ENCODE results near the gene YY2. TPM values are rescaled to one million over a fixed set of nuclear protein-coding genes. Genes with fewer than 3 reads are reported as not detected.

Gene YY2
- total and polyA plus RNA-seq, 4 experiments from 2014 or later = 0.71 to 1.5 (median 1.4) TPM

DNA sequence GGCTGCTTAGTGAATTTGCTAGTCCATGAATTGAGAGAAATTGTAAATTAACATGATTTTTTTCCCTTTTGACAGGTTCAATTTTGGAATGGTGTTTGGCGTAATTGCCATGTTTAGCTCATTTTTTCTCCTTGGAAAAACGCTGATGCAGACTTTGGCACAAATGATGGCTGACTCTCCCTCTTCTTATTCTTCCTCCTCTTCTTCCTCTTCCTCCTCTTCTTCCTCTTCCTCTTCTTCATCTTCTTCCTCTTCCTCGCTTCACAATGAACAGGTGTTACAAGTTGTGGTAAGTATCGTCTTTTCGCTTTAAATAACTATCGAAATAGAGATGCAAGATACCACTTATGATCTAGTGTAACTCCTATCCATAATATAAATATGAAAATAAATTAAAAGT is 10.7 kb upstream of the YY2 start:
- H3K4me1 ChIP-seq (ENCODE audit: insufficient read depth, low read length) = peaks cover 8% of the 10 kb centered on the region
- H3K36me3 Mint-ChIP-seq = peaks cover 14 to 27% of the 10 kb centered on the region in 2 donors
- no peak overlapping the region for H3K4me3 Mint-ChIP-seq
- H3K4me3 ChIP-seq (ENCODE audit: low read length in 2 of 2) = no peak overlapping the region
- no peak for DNase-seq
- no peaks in the 10 kb centered on the region for H3K36me3 ChIP-seq (ENCODE audit: insufficient read depth, low read length)
- H3K27me3 Mint-ChIP-seq = no peaks in the 10 kb centered on the region
- H3K9me3 Mint-ChIP-seq = no peaks in the 10 kb centered on the region
- ChIA-PET POLR2A (ENCODE audit: partially characterized antibody) (no interaction called here), CTCF (ENCODE audit: partially characterized antibody) (no interaction called here)
- H3K27ac Mint-ChIP-seq = no peak overlapping the region
- no peaks in the 10 kb centered on the region for H3K9me3 ChIP-seq (ENCODE audit: control insufficient read depth in 1 of 2, low read length in 2 of 2)
- peaks cover 5 to 6% (median 5%) of the 10 kb centered on the region in 4 donors for H3K4me1 Mint-ChIP-seq
- intact Hi-C loops (cut with micrococcal nuclease) = no loop called here
- no peaks in the 10 kb centered on the region for H3K27me3 ChIP-seq (ENCODE audit: insufficient read depth, low read length)
- H3K27ac ChIP-seq (ENCODE audit: low read depth, low read length) = no peak overlapping the region

DNA sequence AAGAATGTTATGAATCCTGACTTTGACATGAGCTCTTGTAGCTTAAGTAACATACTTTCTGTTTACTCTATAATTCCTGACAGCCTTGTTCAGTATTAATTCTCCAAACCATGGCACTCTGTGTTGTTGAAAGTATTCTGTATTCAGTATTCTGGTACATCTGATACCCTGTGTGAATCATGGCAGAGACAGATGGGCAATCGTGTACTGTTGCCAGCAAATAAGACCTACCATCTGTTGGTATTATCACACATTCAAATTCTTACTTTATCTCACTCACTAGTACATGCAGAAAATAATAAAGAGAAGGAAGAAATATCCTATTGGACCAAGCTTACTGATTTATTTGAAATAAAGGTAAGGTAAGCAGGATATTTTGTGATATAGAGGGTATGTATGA is 8.4 kb upstream of the YY2 start:
- ChIA-PET CTCF (ENCODE audit: partially characterized antibody) (interaction anchor here (0.5 kb wide), 1 partner anchor 1942 kb away, joined by 3 read pairs; no protein-coding TSS in a partner anchor), POLR2A (ENCODE audit: partially characterized antibody) (no interaction called here)
- no peaks in the 10 kb centered on the region for H3K9me3 ChIP-seq (ENCODE audit: control insufficient read depth in 1 of 2, low read length in 2 of 2)
- Mint-ChIP-seq H3K9me3 (no peaks in the 10 kb centered on the region), H3K27me3 (no peaks in the 10 kb centered on the region), H3K27ac (no peak overlapping the region), H3K36me3 (peaks cover 14 to 33% of the 10 kb centered on the region in 2 donors), H3K4me1 (no peaks in the 10 kb centered on the region), H3K4me3 (no peak overlapping the region)
- DNase-seq = no peak
- H3K4me3 ChIP-seq (ENCODE audit: low read length in 2 of 2) = no peak overlapping the region
- no peaks in the 10 kb centered on the region for H3K4me1 ChIP-seq (ENCODE audit: insufficient read depth, low read length)
- intact Hi-C loops (cut with micrococcal nuclease) = no loop called here
- no peak overlapping the region for H3K27ac ChIP-seq (ENCODE audit: low read depth, low read length)
- H3K36me3 ChIP-seq (ENCODE audit: insufficient read depth, low read length) = no peaks in the 10 kb centered on the region
- no peaks in the 10 kb centered on the region for H3K27me3 ChIP-seq (ENCODE audit: insufficient read depth, low read length)

DNA sequence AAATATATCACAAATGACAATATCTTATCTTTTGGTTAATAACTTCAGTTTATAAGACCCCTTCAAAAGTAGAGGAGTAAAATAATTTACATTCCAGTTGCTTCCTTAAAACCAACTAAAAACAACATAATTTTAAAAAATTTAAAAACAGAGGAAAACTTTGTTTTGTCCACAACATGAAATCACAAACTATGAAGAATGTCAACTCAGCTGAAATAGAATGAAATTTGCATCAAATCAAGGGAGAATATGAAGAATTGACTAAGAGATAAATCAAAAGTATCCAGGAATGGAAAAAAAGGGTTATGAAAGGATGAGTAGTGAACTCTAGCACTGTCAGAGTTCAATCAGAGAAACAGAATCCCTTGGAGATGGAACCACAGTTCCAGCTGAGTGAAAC is 2.2 kb upstream of the YY2 start:
- ChIA-PET CTCF (ENCODE audit: partially characterized antibody) (no interaction called here), POLR2A (ENCODE audit: partially characterized antibody) (interaction anchor here (1.1 kb wide), 1 partner anchor 14 kb away, joined by 3 read pairs; the partner anchor contains the start of gene MBTPS2)
- no peak overlapping the region for H3K27ac Mint-ChIP-seq
- no peaks in the 10 kb centered on the region for H3K4me1 ChIP-seq (ENCODE audit: insufficient read depth, low read length)
- H3K4me1 Mint-ChIP-seq = peaks cover 0 to 1% (median 0%) of the 10 kb centered on the region in 4 donors
- intact Hi-C loops (cut with micrococcal nuclease) = no loop called here
- no peak overlapping the region for H3K27ac ChIP-seq (ENCODE audit: low read depth, low read length)
- peaks cover 0 to 3% (median 0%) of the 10 kb centered on the region in 8 donors for H3K9me3 Mint-ChIP-seq
- no peak overlapping the region for H3K4me3 Mint-ChIP-seq
- H3K9me3 ChIP-seq (ENCODE audit: control insufficient read depth in 1 of 2, low read length in 2 of 2) = no peaks in the 10 kb centered on the region
- H3K36me3 Mint-ChIP-seq = peaks cover 18 to 23% of the 10 kb centered on the region in 2 donors
- H3K27me3 ChIP-seq (ENCODE audit: insufficient read depth, low read length) = no peaks in the 10 kb centered on the region
- no peak overlapping the region for H3K4me3 ChIP-seq (ENCODE audit: low read length in 2 of 2)
- no peaks in the 10 kb centered on the region for H3K36me3 ChIP-seq (ENCODE audit: insufficient read depth, low read length)
- DNase-seq = no peak
- no peaks in the 10 kb centered on the region for H3K27me3 Mint-ChIP-seq

DNA sequence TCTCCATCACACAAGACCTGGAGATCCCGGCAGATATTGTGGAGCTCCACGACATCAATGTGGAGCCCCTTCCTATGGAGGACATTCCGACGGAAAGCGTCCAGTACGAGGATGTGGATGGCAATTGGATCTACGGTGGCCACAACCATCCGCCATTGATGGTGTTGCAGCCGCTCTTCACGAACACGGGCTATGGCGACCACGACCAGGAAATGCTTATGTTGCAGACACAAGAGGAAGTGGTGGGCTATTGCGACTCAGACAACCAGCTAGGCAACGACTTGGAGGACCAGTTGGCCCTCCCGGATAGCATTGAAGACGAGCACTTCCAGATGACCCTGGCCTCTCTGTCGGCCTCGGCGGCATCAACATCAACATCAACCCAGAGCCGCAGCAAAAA is 717 bp downstream of the YY2 start:
- H3K4me3 ChIP-seq (ENCODE audit: low read length in 2 of 2) = no peak overlapping the region
- Mint-ChIP-seq H3K4me1 (peaks cover 0 to 1% (median 0%) of the 10 kb centered on the region in 4 donors), H3K4me3 (no peak overlapping the region), H3K27ac (no peak overlapping the region), H3K27me3 (no peaks in the 10 kb centered on the region), H3K36me3 (peaks cover 18% of the 10 kb centered on the region in 2 donors), H3K9me3 (peaks cover 0 to 5% (median 0%) of the 10 kb centered on the region in 8 donors)
- H3K36me3 ChIP-seq (ENCODE audit: insufficient read depth, low read length) = no peaks in the 10 kb centered on the region
- no peaks in the 10 kb centered on the region for H3K9me3 ChIP-seq (ENCODE audit: control insufficient read depth in 1 of 2, low read length in 2 of 2)
- DNase-seq = no peak
- H3K27ac ChIP-seq (ENCODE audit: low read depth, low read length) = no peak overlapping the region
- POLR2A ChIA-PET (ENCODE audit: partially characterized antibody) = no interaction called here
- no peaks in the 10 kb centered on the region for H3K4me1 ChIP-seq (ENCODE audit: insufficient read depth, low read length)
- intact Hi-C loops (cut with micrococcal nuclease) = no loop called here
- CTCF ChIA-PET (ENCODE audit: partially characterized antibody) = no interaction called here
- no peaks in the 10 kb centered on the region for H3K27me3 ChIP-seq (ENCODE audit: insufficient read depth, low read length)

DNA sequence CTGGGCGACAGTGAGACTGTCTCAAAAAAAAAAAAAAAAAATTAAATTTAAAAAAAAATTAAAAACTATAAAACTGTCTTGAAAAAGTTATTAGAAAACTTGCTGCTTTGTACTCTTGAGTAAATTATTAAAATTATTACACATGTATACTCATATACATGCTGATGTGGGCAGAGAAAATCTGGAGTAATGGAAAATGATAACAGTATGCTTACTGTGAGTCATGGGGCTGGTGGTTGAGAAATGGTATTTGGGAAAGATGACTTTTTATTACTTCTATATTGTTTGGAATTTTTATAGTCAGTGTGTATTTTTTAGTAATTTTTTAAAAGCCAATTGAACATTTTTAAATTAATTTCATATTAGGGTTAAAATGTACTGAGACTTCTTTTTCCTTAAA is 7.5 kb downstream of the YY2 start:
- POLR2A ChIA-PET (ENCODE audit: partially characterized antibody) = no interaction called here
- H3K4me1 Mint-ChIP-seq = peaks cover 0 to under 1% (median 0%) of the 10 kb centered on the region in 4 donors
- H3K36me3 Mint-ChIP-seq = peaks cover 0 to under 1% of the 10 kb centered on the region in 2 donors
- H3K27me3 Mint-ChIP-seq = no peaks in the 10 kb centered on the region
- no peak overlapping the region for H3K4me3 Mint-ChIP-seq
- CTCF ChIA-PET (ENCODE audit: partially characterized antibody) = no interaction called here
- H3K9me3 Mint-ChIP-seq = peaks cover 0 to 4% (median 0%) of the 10 kb centered on the region in 8 donors
- no peak overlapping the region for H3K27ac ChIP-seq (ENCODE audit: low read depth, low read length)
- no peaks in the 10 kb centered on the region for H3K4me1 ChIP-seq (ENCODE audit: insufficient read depth, low read length)
- H3K27me3 ChIP-seq (ENCODE audit: insufficient read depth, low read length) = no peaks in the 10 kb centered on the region
- no peaks in the 10 kb centered on the region for H3K9me3 ChIP-seq (ENCODE audit: control insufficient read depth in 1 of 2, low read length in 2 of 2)
- intact Hi-C loops (cut with micrococcal nuclease) = no loop called here
- DNase-seq = no peak
- no peak overlapping the region for H3K4me3 ChIP-seq (ENCODE audit: low read length in 2 of 2)
- no peak overlapping the region for H3K27ac Mint-ChIP-seq
- H3K36me3 ChIP-seq (ENCODE audit: insufficient read depth, low read length) = no peaks in the 10 kb centered on the region

DNA sequence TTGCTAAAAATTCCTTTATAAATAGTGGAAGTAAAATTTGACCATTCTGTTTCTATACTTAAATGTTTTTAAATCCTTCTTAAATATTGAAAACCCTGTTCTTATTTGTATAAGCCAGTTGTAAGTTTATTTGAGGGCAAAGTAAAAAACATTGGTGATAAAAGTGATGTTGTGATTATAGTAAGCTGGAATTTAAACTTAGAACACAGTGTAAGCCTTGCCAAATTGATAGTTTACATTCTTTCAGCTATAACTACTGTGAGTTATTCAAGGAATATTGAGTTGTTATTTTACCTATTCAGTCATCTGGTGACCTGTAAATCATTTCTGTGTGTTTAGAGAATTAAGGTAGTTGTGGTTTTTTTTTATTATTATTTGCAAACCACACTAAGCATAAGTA is 9.6 kb downstream of the YY2 start:
- peaks cover 0 to 3% of the 10 kb centered on the region in 2 donors for H3K36me3 Mint-ChIP-seq
- intact Hi-C loops (cut with micrococcal nuclease) = no loop called here
- DNase-seq = no peak
- H3K4me3 Mint-ChIP-seq = no peak overlapping the region
- H3K27ac ChIP-seq (ENCODE audit: low read depth, low read length) = no peak overlapping the region
- POLR2A ChIA-PET (ENCODE audit: partially characterized antibody) = no interaction called here
- CTCF ChIA-PET (ENCODE audit: partially characterized antibody) = no interaction called here
- no peak overlapping the region for H3K27ac Mint-ChIP-seq
- peaks cover 0 to 2% (median 0%) of the 10 kb centered on the region in 8 donors for H3K9me3 Mint-ChIP-seq
- H3K9me3 ChIP-seq (ENCODE audit: control insufficient read depth in 1 of 2, low read length in 2 of 2) = no peaks in the 10 kb centered on the region
- H3K27me3 Mint-ChIP-seq = no peaks in the 10 kb centered on the region
- H3K4me1 Mint-ChIP-seq = no peaks in the 10 kb centered on the region
- no peaks in the 10 kb centered on the region for H3K4me1 ChIP-seq (ENCODE audit: insufficient read depth, low read length)
- no peaks in the 10 kb centered on the region for H3K36me3 ChIP-seq (ENCODE audit: insufficient read depth, low read length)
- no peaks in the 10 kb centered on the region for H3K27me3 ChIP-seq (ENCODE audit: insufficient read depth, low read length)
- no peak overlapping the region for H3K4me3 ChIP-seq (ENCODE audit: low read length in 2 of 2)

DNA sequence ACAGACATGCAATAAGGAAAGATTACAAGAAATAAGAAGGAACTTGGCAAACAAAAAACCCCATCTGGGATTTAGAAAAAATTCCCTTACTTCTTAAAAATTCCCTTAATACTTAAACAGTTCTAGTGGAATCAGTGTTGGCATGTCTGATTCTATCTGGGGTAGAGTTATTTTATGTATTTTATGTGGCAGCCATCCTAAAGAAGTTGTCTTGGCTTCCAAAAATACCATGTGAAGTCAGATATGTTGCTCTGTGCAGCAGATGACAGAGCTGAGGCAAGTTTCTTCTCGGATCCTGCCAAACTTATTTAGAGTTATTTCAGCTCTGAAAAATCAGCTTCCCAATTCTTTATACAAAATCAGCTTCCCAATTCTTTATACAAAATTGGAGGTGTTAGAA is 14.7 kb downstream of the YY2 start:
- H3K36me3 Mint-ChIP-seq = peaks cover 0 to 3% of the 10 kb centered on the region in 2 donors
- H3K27me3 Mint-ChIP-seq = no peaks in the 10 kb centered on the region
- H3K4me3 Mint-ChIP-seq = no peak overlapping the region
- H3K27ac Mint-ChIP-seq = no peak overlapping the region
- Histone ChIP-seq H3K4me1 (ENCODE audit: insufficient read depth, low read length) (no peaks in the 10 kb centered on the region), H3K27me3 (ENCODE audit: insufficient read depth, low read length) (no peaks in the 10 kb centered on the region), H3K36me3 (ENCODE audit: insufficient read depth, low read length) (no peaks in the 10 kb centered on the region), H3K9me3 (ENCODE audit: control insufficient read depth in 1 of 2, low read length in 2 of 2) (no peaks in the 10 kb centered on the region), H3K27ac (ENCODE audit: low read depth, low read length) (no peak overlapping the region), H3K4me3 (ENCODE audit: low read length in 2 of 2) (no peak overlapping the region)
- H3K4me1 Mint-ChIP-seq = no peaks in the 10 kb centered on the region
- H3K9me3 Mint-ChIP-seq = no peaks in the 10 kb centered on the region
- ChIA-PET POLR2A (ENCODE audit: partially characterized antibody) (no interaction called here), CTCF (ENCODE audit: partially characterized antibody) (no interaction called here)
- intact Hi-C loops (cut with micrococcal nuclease) = no loop called here
- no peak for DNase-seq

All from CD4-positive, alpha-beta memory T cell (primary cell).